Adrenal gland (tissue), 5 donors: ENCODE results near the gene TRAPPC2B.

ENCODE experiments used
- POLR2A ChIP-seq, 2 donors: fragments of 450-650 bp; IDR thresholded peaks; one replicate each; pipeline ENCODE4 v1.6.1; 2017; ENCODE audit warnings: antibody characterized with exemption in 2 of 2, mild to moderate bottlenecking in 2 of 2, moderate library complexity in 1 of 2
- TF ChIP-seq, protein P1 (sequence below), 6 experiments: fragments of 450-650 bp in 4 of 6; fragments of 200-600 bp in 2 of 6; sonication (generic) in 1 of 6; IDR thresholded peaks; 1 replicate in 5 of 6; 2 replicates in 1 of 6; pipeline versions ENCODE4 v1.5.1 to v1.8.0; 2016 to 2021; ENCODE audit warnings: antibody characterized with exemption in 6 of 6, mild to moderate bottlenecking in 2 of 6, moderate library complexity in 1 of 6
- donor health status: DM: no; HTN: no; CAD: no.

GRCh38 chr19:57366776-57367175 is 3.4 kb downstream of the TRAPPC2B start:
- TF ChIP-seq, protein P1, sequence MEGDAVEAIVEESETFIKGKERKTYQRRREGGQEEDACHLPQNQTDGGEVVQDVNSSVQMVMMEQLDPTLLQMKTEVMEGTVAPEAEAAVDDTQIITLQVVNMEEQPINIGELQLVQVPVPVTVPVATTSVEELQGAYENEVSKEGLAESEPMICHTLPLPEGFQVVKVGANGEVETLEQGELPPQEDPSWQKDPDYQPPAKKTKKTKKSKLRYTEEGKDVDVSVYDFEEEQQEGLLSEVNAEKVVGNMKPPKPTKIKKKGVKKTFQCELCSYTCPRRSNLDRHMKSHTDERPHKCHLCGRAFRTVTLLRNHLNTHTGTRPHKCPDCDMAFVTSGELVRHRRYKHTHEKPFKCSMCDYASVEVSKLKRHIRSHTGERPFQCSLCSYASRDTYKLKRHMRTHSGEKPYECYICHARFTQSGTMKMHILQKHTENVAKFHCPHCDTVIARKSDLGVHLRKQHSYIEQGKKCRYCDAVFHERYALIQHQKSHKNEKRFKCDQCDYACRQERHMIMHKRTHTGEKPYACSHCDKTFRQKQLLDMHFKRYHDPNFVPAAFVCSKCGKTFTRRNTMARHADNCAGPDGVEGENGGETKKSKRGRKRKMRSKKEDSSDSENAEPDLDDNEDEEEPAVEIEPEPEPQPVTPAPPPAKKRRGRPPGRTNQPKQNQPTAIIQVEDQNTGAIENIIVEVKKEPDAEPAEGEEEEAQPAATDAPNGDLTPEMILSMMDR (IDR thresholded peaks at IDR 0.05) = no peak
- no peak for TF ChIP-seq POLR2A (IDR thresholded peaks at IDR 0.05)
